GM21717 (cell line): Measurements from ENCODE around the gene AMY1B.
"Not testable (repeated sequence)": the region's sequence is repeated elsewhere in the genome, so short reads cannot be mapped to it uniquely, and the experiment has no call there.

Experiments used
- ATAC-seq: cut with Tn5 transposase; IDR thresholded peaks from one replicate; pipeline ENCODE4 v1.9.1; 2021; ENCODE audit warnings: mild to moderate bottlenecking, moderate library complexity; ENCODE audit not compliant: unreplicated experiment

AMY1B gene

GRCh38 chr1:103696110-103696509 is at the start of gene AMY1B:
Gene AMY1B, minus strand, starts transcription at chr1:103696210. Its CDS starts 571 bp downstream, at chr1:103695639.
- ATAC-seq: not testable (repeated sequence)

GRCh38 chr1:103745040-103745439 is 49.0 kb upstream of the AMY1B start:
- not testable (repeated sequence) for ATAC-seq

GRCh38 chr1:103744449-103744848 is 48.4 kb upstream of the AMY1B start:
- ATAC-seq: not testable (repeated sequence)

- ATAC-seq: not testable (repeated sequence)
Observed at GRCh38 chr1:103738031-103738430, 42.0 kb upstream of the AMY1B start.

GRCh38 chr1:103735334-103735733 is 39.3 kb upstream of the AMY1B start:
- ATAC-seq: not testable (repeated sequence)

GRCh38 chr1:103721473-103721872 is 25.5 kb upstream of the AMY1B start:
- ATAC-seq: not testable (repeated sequence)

- not testable (repeated sequence) for ATAC-seq
Observed at GRCh38 chr1:103717404-103717803, 21.4 kb upstream of the AMY1B start.

- not testable (repeated sequence) for ATAC-seq
Observed at GRCh38 chr1:103710381-103710780, 14.4 kb upstream of the AMY1B start.

- ATAC-seq: not testable (repeated sequence)
Observed at GRCh38 chr1:103707670-103708069, 11.7 kb upstream of the AMY1B start.

- ATAC-seq: not testable (repeated sequence)
Observed at GRCh38 chr1:103701256-103701655, 5.2 kb upstream of the AMY1B start.

- not testable (repeated sequence) for ATAC-seq
Observed at GRCh38 chr1:103700669-103701068, 4.7 kb upstream of the AMY1B start.

- ATAC-seq: not testable (repeated sequence)
Observed at GRCh38 chr1:103697430-103697829, 1.4 kb upstream of the AMY1B start.

- ATAC-seq: not testable (repeated sequence)
Observed at GRCh38 chr1:103676335-103676734, 19.7 kb downstream of the AMY1B start.

- ATAC-seq: not testable (repeated sequence)
Observed at GRCh38 chr1:103655460-103655859, 40.5 kb downstream of the AMY1B start, which contains the start of gene AMY1A. Gene AMY1A, plus strand, starts transcription at chr1:103655760. Its CDS starts 571 bp downstream, at chr1:103656331.

- ATAC-seq: not testable (repeated sequence)
Observed at GRCh38 chr1:103654133-103654532, 41.9 kb downstream of the AMY1B start.

- ATAC-seq: not testable (repeated sequence)
Observed at GRCh38 chr1:103650889-103651288, 45.1 kb downstream of the AMY1B start.

GRCh38 chr1:103650305-103650704 is 45.7 kb downstream of the AMY1B start:
- ATAC-seq: not testable (repeated sequence)

- not testable (repeated sequence) for ATAC-seq
Observed at GRCh38 chr1:103643908-103644307, 52.1 kb downstream of the AMY1B start.

- ATAC-seq: not testable (repeated sequence)
Observed at GRCh38 chr1:103641194-103641593, 54.8 kb downstream of the AMY1B start.
